Kidney (tissue), 14 donors: ENCODE measurements around the gene ANKS6. TPM values are rescaled to one million over a fixed set of nuclear protein-coding genes. Genes with fewer than 3 reads are reported as not detected.

ENCODE experiments used
- DNase-seq, 5 donors: peaks; one replicate each; pipeline ENCODE4 v3.0.0-alpha.2; 2013 to 2020
- FAIRE-seq: peaks from 2 replicates; lab custom pipeline; 2012; peaks lifted over from hg19 to GRCh38; lab: Jason Lieb, UNC
- H3K27ac ChIP-seq, 2 donors: one replicate each; pipeline ENCODE4 v1.7.0; 2013; ENCODE audit warnings: low read depth in 2 of 2, low read length in 2 of 2, inconsistent platforms in 1 of 2
- H3K27me3 ChIP-seq: one replicate; pipeline ENCODE4 v1.7.1; 2013; ENCODE audit warnings: low read length, inconsistent platforms; ENCODE audit not compliant: control insufficient read depth, insufficient read depth
- H3K36me3 ChIP-seq, 3 donors: one replicate each; pipeline versions ENCODE4 v1.7.0 to v1.7.1; 2013; ENCODE audit warnings: low read length in 3 of 3, control low read depth in 1 of 3, inconsistent platforms in 1 of 3; ENCODE audit not compliant: insufficient read depth in 3 of 3, control insufficient read depth in 2 of 3
- H3K4me1 ChIP-seq, 3 donors: one replicate each; pipeline versions ENCODE4 v1.7.0 to v1.7.1; 2013; ENCODE audit warnings: low read length in 3 of 3, inconsistent platforms in 1 of 3, low read depth in 1 of 3; ENCODE audit not compliant: control insufficient read depth in 2 of 3, insufficient read depth in 2 of 3
- H3K4me3 ChIP-seq, 3 donors: one replicate each; pipeline versions ENCODE4 v1.7.0 to v1.8.1; 2013; ENCODE audit warnings: low read length in 3 of 3, control low read depth in 1 of 3, inconsistent platforms in 1 of 3
- H3K9ac ChIP-seq, 3 donors: one replicate each; pipeline versions ENCODE4 v1.7.0 to v1.7.1; 2013; ENCODE audit warnings: low read length in 3 of 3, control low read depth in 1 of 3, inconsistent platforms in 1 of 3
- H3K9me3 ChIP-seq, 3 donors: one replicate each; pipeline versions ENCODE4 v1.7.0 to v1.7.1; 2013; ENCODE audit warnings: low read length in 3 of 3, control low read depth in 1 of 3, inconsistent platforms in 1 of 3; ENCODE audit not compliant: control insufficient read depth in 2 of 3, insufficient read depth in 1 of 3
- intact Hi-C: fragments of 100-400 bp; cut with DNase I; formaldehyde crosslinking; loops from one replicate; pipeline ENCODE4 v1.11.1; 2022
- polyA plus RNA-seq: library from polyadenylated mRNA; stranded (reverse); fragments of 350-450 nt; fragmentation: Illumina TruSeq; extraction: RNeasy Lipid Tissue Mini Kit (QIAGEN cat#74804); gene quantifications from one replicate; pipeline ENCODE4 v1.2.3, GENCODE V29; 2014; ENCODE audit warnings: low read depth, low replicate concordance; ENCODE audit not compliant: insufficient read depth
- total RNA-seq: library from RNA; stranded (reverse); fragmentation: NEBNext Ultra II Directional; extraction: Animal tissue kit (Norgen Biotek cat#: 25700); gene quantifications from one replicate; pipeline ENCODE4 v1.2.1, GENCODE V29; 2021
- TF ChIP-seq, protein P1 (sequence below): IDR thresholded peaks from 3 replicates; pipeline ENCODE4 v1.5.1; 2012; ENCODE audit warnings: mild to moderate bottlenecking, moderate library complexity, borderline replicate concordance; ENCODE audit not compliant: insufficient read depth; ENCODE audit errors: extremely low read depth
- donor health status: control.
- donor health status: control.
- donor health status: control.
- donor health status: control.
- donor health status: control.
- donor health status: DM: yes; HTN: yes; CAD: no.
- donor health status: Normal renal cell carcinoma (clear cell type).

Gene ANKS6
- total and polyA plus RNA-seq, 2 donors from 2014 or later = 22.0 to 31.8 TPM

DNA sequence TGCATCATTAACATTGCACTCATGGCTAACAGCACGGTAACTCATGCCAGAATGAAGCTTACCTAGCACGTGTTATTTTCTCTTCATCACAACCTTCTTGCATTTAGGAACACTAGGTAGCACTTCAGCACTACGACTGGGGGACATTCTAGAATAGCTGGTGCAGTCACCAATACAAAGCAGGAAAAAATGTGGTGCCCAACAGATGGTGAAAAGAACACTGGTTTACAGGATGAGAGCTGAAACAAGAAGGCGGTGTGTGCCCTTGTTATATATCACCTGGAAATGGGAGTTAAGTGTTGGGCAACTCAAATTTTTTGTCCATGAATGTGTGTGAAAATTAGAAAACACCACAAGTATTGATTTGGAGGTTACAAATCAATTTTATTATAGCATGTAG is 41.2 kb upstream of the ANKS6 start:
- Histone ChIP-seq H3K9ac (no peak overlapping the region), H3K9me3 (no peaks in the 10 kb centered on the region), H3K27ac (no peak overlapping the region), H3K27me3 (no peaks in the 10 kb centered on the region), H3K4me3 (no peak overlapping the region), H3K36me3 (no peaks in the 10 kb centered on the region), H3K4me1 (no peaks in the 10 kb centered on the region)
- FAIRE-seq (no peak), DNase-seq (no peak)
- TF ChIP-seq, protein P1, sequence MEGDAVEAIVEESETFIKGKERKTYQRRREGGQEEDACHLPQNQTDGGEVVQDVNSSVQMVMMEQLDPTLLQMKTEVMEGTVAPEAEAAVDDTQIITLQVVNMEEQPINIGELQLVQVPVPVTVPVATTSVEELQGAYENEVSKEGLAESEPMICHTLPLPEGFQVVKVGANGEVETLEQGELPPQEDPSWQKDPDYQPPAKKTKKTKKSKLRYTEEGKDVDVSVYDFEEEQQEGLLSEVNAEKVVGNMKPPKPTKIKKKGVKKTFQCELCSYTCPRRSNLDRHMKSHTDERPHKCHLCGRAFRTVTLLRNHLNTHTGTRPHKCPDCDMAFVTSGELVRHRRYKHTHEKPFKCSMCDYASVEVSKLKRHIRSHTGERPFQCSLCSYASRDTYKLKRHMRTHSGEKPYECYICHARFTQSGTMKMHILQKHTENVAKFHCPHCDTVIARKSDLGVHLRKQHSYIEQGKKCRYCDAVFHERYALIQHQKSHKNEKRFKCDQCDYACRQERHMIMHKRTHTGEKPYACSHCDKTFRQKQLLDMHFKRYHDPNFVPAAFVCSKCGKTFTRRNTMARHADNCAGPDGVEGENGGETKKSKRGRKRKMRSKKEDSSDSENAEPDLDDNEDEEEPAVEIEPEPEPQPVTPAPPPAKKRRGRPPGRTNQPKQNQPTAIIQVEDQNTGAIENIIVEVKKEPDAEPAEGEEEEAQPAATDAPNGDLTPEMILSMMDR = no peak
- intact Hi-C loops = no loop called here

DNA sequence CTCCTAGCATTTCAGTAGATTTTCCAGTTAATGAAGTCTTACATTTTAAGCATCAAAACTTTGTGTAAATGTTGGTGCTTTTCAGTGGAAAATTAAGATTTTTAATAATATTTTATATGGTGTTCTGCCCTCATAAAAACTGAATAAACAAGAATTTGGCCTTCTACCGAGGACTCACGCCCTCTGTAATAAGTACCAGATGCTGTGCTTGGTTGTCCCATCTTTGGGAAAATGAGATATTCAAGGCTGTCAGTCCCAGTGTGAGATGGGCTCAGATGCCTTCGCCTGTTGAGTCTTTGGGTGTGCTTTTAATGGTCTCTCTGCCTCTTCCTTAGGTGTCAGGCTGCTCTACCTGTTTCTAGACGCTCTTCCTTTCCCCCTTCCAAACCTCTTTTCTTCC is 39.9 kb upstream of the ANKS6 start:
- Histone ChIP-seq H3K4me3 (no peak overlapping the region), H3K4me1 (no peaks in the 10 kb centered on the region), H3K27me3 (no peaks in the 10 kb centered on the region), H3K27ac (no peak overlapping the region), H3K9me3 (no peaks in the 10 kb centered on the region), H3K36me3 (no peaks in the 10 kb centered on the region), H3K9ac (no peak overlapping the region)
- FAIRE-seq = no peak
- DNase-seq = no peak
- intact Hi-C loops = no loop called here
- TF ChIP-seq, protein P1 = no peak

DNA sequence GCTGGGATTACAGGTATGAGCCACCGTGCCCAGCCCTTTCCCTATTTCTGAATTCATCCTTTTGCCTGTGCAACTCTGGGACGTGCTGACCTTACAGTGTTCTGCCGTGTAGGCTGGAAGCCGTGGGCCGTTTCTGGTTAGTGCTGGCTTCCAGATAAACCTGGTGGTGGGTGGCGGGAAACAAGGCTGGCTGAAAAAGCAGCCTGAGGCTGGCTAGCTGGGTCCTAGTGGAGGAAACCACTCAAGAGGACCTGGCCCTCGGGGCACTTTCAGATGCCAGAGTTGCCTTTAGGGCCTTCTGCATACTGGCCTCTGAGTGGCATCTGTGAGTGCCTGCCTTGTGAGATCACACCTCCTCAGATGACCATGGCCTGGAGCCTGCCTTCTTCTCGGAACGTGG is 38.0 kb upstream of the ANKS6 start:
- DNase-seq (no peak), FAIRE-seq (no peak)
- TF ChIP-seq, protein P1 = no peak
- H3K4me1 ChIP-seq = no peaks in the 10 kb centered on the region
- no peak overlapping the region for H3K27ac ChIP-seq
- H3K36me3 ChIP-seq = no peaks in the 10 kb centered on the region
- no peak overlapping the region for H3K9ac ChIP-seq
- H3K4me3 ChIP-seq = no peak overlapping the region
- intact Hi-C loops = no loop called here
- H3K9me3 ChIP-seq = no peaks in the 10 kb centered on the region
- H3K27me3 ChIP-seq = no peaks in the 10 kb centered on the region
